MM.1S (cell line): ENCODE measurements around the gene RBBP7.

Experiments
- CTCF ChIP-seq: fragments of 300-600 bp; sonication (generic); IDR thresholded peaks from 2 replicates; pipeline ENCODE4 v1.5.1; 2016; ENCODE audit warnings: antibody characterized with exemption, low read length, mixed read lengths
- EZH2 ChIP-seq: fragments of 300-600 bp; sonication (generic); optimal IDR thresholded peaks from 2 replicates; pipeline ENCODE3; 2017; ENCODE audit warnings: low read depth, mild to moderate bottlenecking, antibody characterized with exemption, low read length, mixed read lengths
- EZH2phosphoT487 ChIP-seq: fragments of 300-600 bp; sonication (generic); IDR thresholded peaks from 2 replicates; pipeline ENCODE4 v1.6.1; 2018; ENCODE audit warnings: antibody characterized with exemption, low read length

- TF ChIP-seq CTCF (no peak), EZH2phosphoT487 (no peak), EZH2 (no peak)
These were observed 977 bp upstream of the RBBP7 start for GRCh38 chrX:16870862-16871815.
